ENCODE results near the gene EIF5A2.

EIF5A2 gene

DNA sequence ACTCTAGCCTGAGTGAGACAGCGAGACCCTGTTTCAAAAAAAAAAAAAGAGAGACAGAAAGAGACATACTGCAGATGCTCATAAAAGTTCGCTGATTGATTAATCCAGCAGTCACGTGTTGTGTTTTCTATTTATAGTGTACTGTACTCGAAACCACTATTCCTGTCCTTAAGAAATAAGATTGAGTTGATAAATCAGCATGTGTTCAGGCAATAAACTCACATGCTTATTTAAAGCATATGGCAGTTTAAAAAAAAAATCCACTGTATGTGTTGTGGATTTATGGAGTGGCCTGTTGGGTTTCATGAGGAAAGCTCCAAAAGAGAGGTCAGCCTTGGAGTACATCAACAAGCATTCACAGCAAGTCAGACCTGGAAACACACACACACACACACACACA is 56.1 kb downstream of the EIF5A2 start:
- DNase-seq (ENCODE audit: low read depth in 2 of 2) = no peak

DNA sequence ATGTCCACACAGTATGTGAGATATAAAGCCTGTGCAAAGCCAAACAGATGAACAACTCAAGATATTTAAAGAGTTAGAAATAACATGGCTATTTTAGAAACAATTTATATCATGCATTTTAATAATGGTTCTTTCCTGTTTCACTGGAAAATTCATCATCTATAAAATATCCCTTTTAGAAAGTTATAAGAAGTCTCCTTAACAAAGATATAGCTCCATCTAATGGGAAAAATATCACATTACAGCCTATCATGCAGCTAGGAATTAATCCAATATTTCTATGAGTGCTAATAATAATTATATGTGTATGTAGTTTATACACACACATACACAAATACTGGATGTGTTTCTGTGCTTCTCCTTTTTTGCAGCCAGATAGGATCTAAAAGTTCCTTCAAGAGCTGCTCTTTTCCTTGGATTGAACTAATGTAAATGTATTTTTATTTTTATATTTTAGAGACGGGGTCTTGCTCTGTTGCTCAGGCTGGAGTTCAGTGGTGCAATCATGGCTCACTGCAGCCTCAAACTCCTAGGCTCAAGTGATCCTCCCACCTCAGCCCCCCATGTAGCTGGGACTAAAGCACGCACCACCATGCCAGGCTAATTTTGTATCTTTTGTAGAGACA is 60.0 kb downstream of the EIF5A2 start:
- DNase-seq (ENCODE audit: low read depth in 2 of 2) = no peak

DNA sequence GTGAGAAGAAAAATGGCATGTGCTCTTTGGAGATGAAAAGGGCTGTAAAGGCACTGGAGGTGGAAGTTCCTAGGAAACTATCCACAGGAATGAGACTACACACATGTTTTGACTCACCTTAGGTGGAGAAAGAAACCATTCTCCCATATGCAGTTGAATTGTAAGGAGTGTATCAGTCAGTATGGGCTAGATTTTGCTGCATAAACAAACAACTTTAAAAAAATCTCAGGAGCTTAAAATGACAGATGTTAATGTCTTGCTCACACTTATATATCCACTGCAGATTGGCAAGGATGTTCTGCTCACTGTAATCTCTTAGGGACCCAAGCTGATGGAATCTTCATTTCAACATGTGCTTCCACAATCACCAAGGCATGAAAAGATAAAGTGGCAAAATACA is 64.1 kb downstream of the EIF5A2 start:
- no peak for DNase-seq (ENCODE audit: low read depth in 2 of 2)

DNA sequence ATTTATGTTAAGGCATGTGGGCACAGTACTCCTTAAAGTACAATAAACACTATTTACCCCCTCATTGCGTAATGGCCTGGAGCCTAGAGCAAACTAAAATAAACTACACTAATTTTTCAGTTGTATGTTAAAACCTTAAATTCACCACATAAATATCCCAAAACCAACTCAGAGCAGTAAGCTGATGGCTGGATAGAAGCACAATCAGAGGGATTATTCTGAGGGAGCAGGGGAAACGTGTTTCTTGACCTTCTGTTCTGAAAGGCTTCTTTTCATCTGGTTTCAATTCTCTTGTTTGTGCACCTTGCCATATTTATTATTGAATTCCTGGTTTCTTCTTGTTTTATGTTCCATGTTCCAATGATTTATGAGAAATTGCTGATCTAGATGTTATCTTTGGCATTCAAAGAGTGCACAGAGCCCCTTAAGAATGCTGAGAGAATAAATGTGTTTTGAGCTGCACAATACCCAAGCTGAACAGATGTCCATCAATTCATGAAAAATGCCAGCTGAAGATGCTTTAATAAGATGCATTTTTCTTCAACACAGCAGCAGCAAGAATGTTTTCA is 68.1 kb downstream of the EIF5A2 start:
- DNase-seq (ENCODE audit: low read depth in 2 of 2) = no peak

DNA sequence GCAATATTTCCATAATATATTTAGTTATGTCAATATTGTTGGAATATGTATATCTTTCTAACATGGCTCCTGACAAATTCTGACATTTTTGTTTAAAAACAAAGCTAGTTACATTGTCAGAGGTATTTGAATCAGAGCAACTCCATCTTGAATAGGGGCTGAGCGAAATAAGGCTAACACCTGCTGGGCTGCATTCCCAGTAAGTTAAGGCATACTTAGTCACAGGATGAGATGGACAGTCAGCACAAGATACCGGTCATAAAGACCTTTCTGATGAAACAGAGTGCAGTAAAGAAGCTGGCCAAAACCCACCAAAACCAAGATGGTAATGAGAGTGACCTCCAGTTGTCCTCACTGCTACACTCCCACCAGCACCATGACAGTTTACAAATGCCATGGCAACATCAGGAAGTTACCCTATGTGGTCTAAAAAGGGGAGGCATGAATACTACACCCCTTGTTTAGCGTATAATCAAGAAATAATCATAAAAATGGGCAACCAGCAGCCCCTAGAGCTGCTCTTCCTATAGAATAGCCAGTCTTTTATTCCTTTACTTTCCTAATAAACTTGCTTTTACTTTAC is 68.8 kb downstream of the EIF5A2 start:
- DNase-seq (ENCODE audit: low read depth in 2 of 2) = no peak

All from stimulated activated CD4-positive, alpha-beta T cell treated with anti-CD3 and anti-CD28 coated beads, Interleukin-1b, Interleukin-23, amount 100 ng/mL, for 4 hours (primary cell).